ENCODE measurements around the gene GPBP1L1. TPM values are rescaled to one million over a fixed set of nuclear protein-coding genes. Genes with fewer than 3 reads are reported as not detected.
"Not testable (repeated sequence)": the region's sequence is repeated elsewhere in the genome, so short reads cannot be mapped to it uniquely, and the experiment has no call there.

GPBP1L1 gene
- polyA plus RNA-seq, 1 donor from 2014 or later, result 55.1 TPM

GRCh38 chr1:45604239-45604638, 82.1 kb downstream of the GPBP1L1 start:
- H3K79me2 ChIP-seq (replicated peaks; ENCODE audit: insufficient read depth, low read length), result peaks cover 23% of the 10 kb centered on the region

GRCh38 chr1:45596765-45597164, 89.6 kb downstream of the GPBP1L1 start:
- not testable (repeated sequence) for H3K4me3 ChIP-seq (ENCODE audit: low read length); H3K27ac ChIP-seq (ENCODE audit: low read length); H3F3A ChIP-seq (ENCODE audit: insufficient read depth, low read length, poor library complexity, severe bottlenecking); H4K20me1 ChIP-seq (ENCODE audit: insufficient read depth); H3K4me2 ChIP-seq (ENCODE audit: low read length); H3K9me3 ChIP-seq (ENCODE audit: low read length); H3K9ac ChIP-seq (ENCODE audit: low read length); H3K27me3 ChIP-seq (ENCODE audit: insufficient read depth, low read depth, low read length); H3K36me3 ChIP-seq (ENCODE audit: insufficient read depth, low read length); H3K9me2 ChIP-seq (ENCODE audit: insufficient read depth, low read length); H2AFZ ChIP-seq (ENCODE audit: low read depth, low read length)
- peaks cover 48% of the 10 kb centered on the region for H3K79me2 ChIP-seq (replicated peaks; ENCODE audit: insufficient read depth, low read length)

More at GRCh38 chr1:45604239-45604638, 82.1 kb downstream of the GPBP1L1 start:
- no peak overlapping the region for H3K4me3 ChIP-seq (ENCODE audit: low read length)
- H2AFZ ChIP-seq (ENCODE audit: low read depth, low read length), result no peak overlapping the region
- no peak overlapping the region for H3K9ac ChIP-seq (ENCODE audit: low read length)
- no peaks in the 10 kb centered on the region for H3K9me2 ChIP-seq (ENCODE audit: insufficient read depth, low read length)
- H3K27ac ChIP-seq (ENCODE audit: low read length), result no peak overlapping the region
- peaks cover 8% of the 10 kb centered on the region for H3K36me3 ChIP-seq (ENCODE audit: insufficient read depth, low read length)
- no peaks in the 10 kb centered on the region for H3K27me3 ChIP-seq (ENCODE audit: insufficient read depth, low read depth, low read length)
- H4K20me1 ChIP-seq (ENCODE audit: insufficient read depth), result no peaks in the 10 kb centered on the region
- TF ChIP-seq EP300 (conservative IDR thresholded peaks at IDR 0.05; ENCODE audit: poor library complexity, severe bottlenecking) (no peak), SMC3 (conservative IDR thresholded peaks at IDR 0.05; ENCODE audit: poor library complexity) (no peak), POLR2AphosphoS5 (IDR thresholded peaks at IDR 0.05) (no peak), TAF1 (IDR thresholded peaks at IDR 0.05; ENCODE audit: low read depth) (no peak), RAD21 (conservative IDR thresholded peaks at IDR 0.05) (no peak), EZH2 (IDR thresholded peaks at IDR 0.05; ENCODE audit: borderline replicate concordance, insufficient read depth, low read length, poor library complexity, severe bottlenecking) (no peak), MXI1 (conservative IDR thresholded peaks at IDR 0.05; ENCODE audit: poor library complexity, severe bottlenecking) (no peak)
- H3F3A ChIP-seq (ENCODE audit: insufficient read depth, low read length, poor library complexity, severe bottlenecking), result no peaks in the 10 kb centered on the region
- H3K4me2 ChIP-seq (ENCODE audit: low read length), result no peak overlapping the region
- no peaks in the 10 kb centered on the region for H3K9me3 ChIP-seq (ENCODE audit: low read length)

- no peak overlapping the region for H2AFZ ChIP-seq (ENCODE audit: low read depth, low read length)
- H3K4me2 ChIP-seq (ENCODE audit: low read length), result no peak overlapping the region
- peaks cover 57% of the 10 kb centered on the region for H3K79me2 ChIP-seq (replicated peaks; ENCODE audit: insufficient read depth, low read length)
- H4K20me1 ChIP-seq (ENCODE audit: insufficient read depth), result no peaks in the 10 kb centered on the region
- no peaks in the 10 kb centered on the region for H3K36me3 ChIP-seq (ENCODE audit: insufficient read depth, low read length)
- TF ChIP-seq MXI1 (conservative IDR thresholded peaks at IDR 0.05; ENCODE audit: poor library complexity, severe bottlenecking) (no peak), TAF1 (IDR thresholded peaks at IDR 0.05; ENCODE audit: low read depth) (no peak), POLR2AphosphoS5 (IDR thresholded peaks at IDR 0.05) (no peak), EZH2 (IDR thresholded peaks at IDR 0.05; ENCODE audit: borderline replicate concordance, insufficient read depth, low read length, poor library complexity, severe bottlenecking) (no peak), REST (IDR thresholded peaks at IDR 0.05; ENCODE audit: borderline replicate concordance) (no peak)
- H3K9ac ChIP-seq (ENCODE audit: low read length), result no peak overlapping the region
- no peaks in the 10 kb centered on the region for H3F3A ChIP-seq (ENCODE audit: insufficient read depth, low read length, poor library complexity, severe bottlenecking)
- no peak overlapping the region for H3K4me3 ChIP-seq (ENCODE audit: low read length)
- H3K27me3 ChIP-seq (ENCODE audit: insufficient read depth, low read depth, low read length), result no peaks in the 10 kb centered on the region
- no peaks in the 10 kb centered on the region for H3K9me3 ChIP-seq (ENCODE audit: low read length)
- H3K27ac ChIP-seq (ENCODE audit: low read length), result no peak overlapping the region
- H3K9me2 ChIP-seq (ENCODE audit: insufficient read depth, low read length), result no peaks in the 10 kb centered on the region
These were observed 91.9 kb downstream of the GPBP1L1 start for GRCh38 chr1:45594412-45594811.

Data from neural cell (in vitro differentiated cells).